ENCODE measurements around the gene TRIP10. TPM values are rescaled to one million over a fixed set of nuclear protein-coding genes. Genes with fewer than 3 reads are reported as not detected.

Gene TRIP10
- total and polyA plus RNA-seq, 2 of the 13 experiments (the other 11 are each of a cell fraction or from before 2014, with no cell fraction given): 32.5 to 33.2 TPM

GRCh38 chr19:6740589-6741343 lies 1.3 kb downstream of the TRIP10 start (continued):
- TF ChIP-seq ZNF660 (CRISPR knock-in tag; IDR thresholded peaks at IDR 0.05; ENCODE audit: borderline replicate concordance, low read depth): no peak
- TF ChIP-seq ZNF792 (CRISPR knock-in tag; IDR thresholded peaks at IDR 0.05): no peak
- no peak for TF ChIP-seq ZFP41 (CRISPR knock-in tag; IDR thresholded peaks at IDR 0.05; ENCODE audit: borderline replicate concordance)
- TF ChIP-seq HOXA9 (CRISPR knock-in tag; IDR thresholded peaks at IDR 0.05; ENCODE audit: borderline replicate concordance): no peak
- TF ChIP-seq TFE3 (CRISPR knock-in tag; IDR thresholded peaks at IDR 0.05): no peak
- TF ChIP-seq ZBTB10 (CRISPR knock-in tag; IDR thresholded peaks at IDR 0.05; ENCODE audit: borderline replicate concordance): peak; percentile 88
- no peak for TF ChIP-seq AHDC1 (CRISPR knock-in tag; IDR thresholded peaks at IDR 0.05; ENCODE audit: borderline replicate concordance)
- 0 out of 2 replicates have a peak, but pooled peaks have one; percentile 26 for TF ChIP-seq ZMYM3 (CRISPR knock-in tag; IDR thresholded peaks at IDR 0.05)
- no peak for TF ChIP-seq U2AF1 (optimal IDR thresholded peaks at IDR 0.05; ENCODE audit: low read depth, low read length)
- no peak for TF ChIP-seq ZSCAN31 (CRISPR knock-in tag; IDR thresholded peaks at IDR 0.05; ENCODE audit: low read depth)
- TF ChIP-seq CCAR2 (optimal IDR thresholded peaks at IDR 0.05; ENCODE audit: low read depth, low read length): no peak
- TF ChIP-seq POLR2AphosphoS2 (IDR thresholded peaks at IDR 0.05; ENCODE audit: low read depth, low read length): no peak
- TF ChIP-seq ZNF616 (CRISPR knock-in tag; IDR thresholded peaks at IDR 0.05; ENCODE audit: low read depth): no peak
- TF ChIP-seq ZNF850 (CRISPR knock-in tag; conservative IDR thresholded peaks at IDR 0.05): no peak
- TF ChIP-seq ATRX (CRISPR knock-in tag; IDR thresholded peaks at IDR 0.05; ENCODE audit: borderline replicate concordance): no peak
- TF ChIP-seq CBFB (CRISPR knock-in tag; IDR thresholded peaks at IDR 0.05): no peak
- no peak for TF ChIP-seq ZNF589 (CRISPR knock-in tag; conservative IDR thresholded peaks at IDR 0.05)
- TF ChIP-seq MAX (IDR thresholded peaks at IDR 0.05): 0 out of 2 replicates have a peak, but pooled peaks have one; percentile 12
- TF ChIP-seq MIER3 (CRISPR knock-in tag; IDR thresholded peaks at IDR 0.05; ENCODE audit: borderline replicate concordance): no peak
- peak; percentile 23; the same call in 1 of the 2 replicates for TF ChIP-seq ARNT2 (CRISPR knock-in tag; IDR thresholded peaks at IDR 0.05; ENCODE audit: low read depth)

Measured in HepG2 (cell line).